ENCODE measurements around the gene SLC49A4. TPM values are rescaled to one million over a fixed set of nuclear protein-coding genes. Genes with fewer than 3 reads are reported as not detected.

The SLC49A4 gene
- polyA plus RNA-seq, 2 of the 4 experiments (the other 2 are of a cell fraction) = 11.1 to 16.2 TPM

GRCh38 chr3:122928396-122929187 lies 133.7 kb downstream of the SLC49A4 start:
- Histone ChIP-seq H3K27ac (no peak overlapping the region), H3K4me1 (no peaks in the 10 kb centered on the region), H3K4me2 (no peak overlapping the region), H3K4me3 (no peak overlapping the region), H3K9me3 (no peaks in the 10 kb centered on the region)
- POLR2A ChIA-PET = no interaction called here
- peak; percentile 14 to 22; a peak in 2 of 6 replicates for ATAC-seq
- no peak for FAIRE-seq
- TF ChIP-seq, protein P1, sequence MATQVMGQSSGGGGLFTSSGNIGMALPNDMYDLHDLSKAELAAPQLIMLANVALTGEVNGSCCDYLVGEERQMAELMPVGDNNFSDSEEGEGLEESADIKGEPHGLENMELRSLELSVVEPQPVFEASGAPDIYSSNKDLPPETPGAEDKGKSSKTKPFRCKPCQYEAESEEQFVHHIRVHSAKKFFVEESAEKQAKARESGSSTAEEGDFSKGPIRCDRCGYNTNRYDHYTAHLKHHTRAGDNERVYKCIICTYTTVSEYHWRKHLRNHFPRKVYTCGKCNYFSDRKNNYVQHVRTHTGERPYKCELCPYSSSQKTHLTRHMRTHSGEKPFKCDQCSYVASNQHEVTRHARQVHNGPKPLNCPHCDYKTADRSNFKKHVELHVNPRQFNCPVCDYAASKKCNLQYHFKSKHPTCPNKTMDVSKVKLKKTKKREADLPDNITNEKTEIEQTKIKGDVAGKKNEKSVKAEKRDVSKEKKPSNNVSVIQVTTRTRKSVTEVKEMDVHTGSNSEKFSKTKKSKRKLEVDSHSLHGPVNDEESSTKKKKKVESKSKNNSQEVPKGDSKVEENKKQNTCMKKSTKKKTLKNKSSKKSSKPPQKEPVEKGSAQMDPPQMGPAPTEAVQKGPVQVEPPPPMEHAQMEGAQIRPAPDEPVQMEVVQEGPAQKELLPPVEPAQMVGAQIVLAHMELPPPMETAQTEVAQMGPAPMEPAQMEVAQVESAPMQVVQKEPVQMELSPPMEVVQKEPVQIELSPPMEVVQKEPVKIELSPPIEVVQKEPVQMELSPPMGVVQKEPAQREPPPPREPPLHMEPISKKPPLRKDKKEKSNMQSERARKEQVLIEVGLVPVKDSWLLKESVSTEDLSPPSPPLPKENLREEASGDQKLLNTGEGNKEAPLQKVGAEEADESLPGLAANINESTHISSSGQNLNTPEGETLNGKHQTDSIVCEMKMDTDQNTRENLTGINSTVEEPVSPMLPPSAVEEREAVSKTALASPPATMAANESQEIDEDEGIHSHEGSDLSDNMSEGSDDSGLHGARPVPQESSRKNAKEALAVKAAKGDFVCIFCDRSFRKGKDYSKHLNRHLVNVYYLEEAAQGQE (IDR thresholded peaks at IDR 0.05) = no peak
- TF ChIP-seq HDAC2 (IDR thresholded peaks at IDR 0.05) (no peak), SREBF2 (IDR thresholded peaks at IDR 0.05) (no peak), TFCP2L1 (CRISPR knock-in tag; IDR thresholded peaks at IDR 0.05) (no peak)
- CTCF ChIA-PET = interaction anchor here (0.9 to 1.9 kb wide), 6 partner anchors 9 to 100 kb away, joined by 3 to 8 read pairs (median 4); no protein-coding TSS in a partner anchor
- DNase-seq (ENCODE audit: low read depth in 1 of 2, low spot score in 1 of 2) = no peak
- 60% methylated on average over 22 of the region's 24 CpGs for WGBS (ENCODE audit: missing lambda C conversion rate)

DNA sequence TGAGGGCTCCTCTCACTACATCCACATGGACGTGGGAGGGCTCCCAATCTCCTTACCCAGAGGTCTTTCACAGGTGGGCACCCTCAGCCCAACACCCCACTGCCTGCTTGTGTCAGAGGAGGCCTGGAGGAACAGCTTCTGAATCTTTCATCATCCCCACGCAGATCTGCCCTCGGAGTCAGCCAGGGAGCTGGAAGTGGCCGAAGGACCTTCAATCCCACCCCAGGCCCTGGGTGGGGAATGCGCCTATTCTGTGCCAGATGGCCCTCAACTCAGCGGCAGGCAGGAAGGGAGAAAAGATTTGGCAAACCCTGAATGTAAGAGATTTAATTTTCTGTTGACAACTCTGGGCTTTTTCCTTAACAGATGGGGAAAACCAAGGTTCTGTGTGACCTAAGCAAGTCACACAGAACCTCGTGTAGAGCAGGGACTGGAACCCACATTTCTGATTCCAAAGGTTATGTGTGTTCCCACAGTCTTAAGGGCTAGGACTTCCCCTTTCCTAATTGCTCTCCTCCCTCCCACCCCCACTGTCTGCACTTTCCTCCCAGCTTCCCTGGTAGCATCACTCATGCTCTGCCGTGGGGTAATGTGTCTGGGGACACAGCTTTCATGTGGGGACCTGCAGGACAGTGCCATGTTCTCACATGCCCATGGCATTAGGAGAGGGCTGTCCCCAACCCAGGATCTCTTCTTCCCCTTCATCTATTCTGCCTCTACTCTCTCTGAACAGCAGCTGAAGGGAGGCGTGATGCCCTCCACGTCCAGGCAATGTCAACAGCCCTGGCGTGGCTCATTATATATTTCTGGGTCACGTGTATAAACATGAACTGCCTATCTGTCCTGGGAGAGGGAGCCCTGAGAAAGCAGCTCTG lies 134.6 kb downstream of the SLC49A4 start:
- H3K4me1 ChIP-seq = no peaks in the 10 kb centered on the region
- FAIRE-seq (no peak), DNase-seq (ENCODE audit: low read depth in 1 of 2, low spot score in 1 of 2) (no peak), ATAC-seq (peak in 1 of 2 experiments; percentile 24; a peak in 3 of 6 replicates)
- no peak overlapping the region for H3K27ac ChIP-seq
- 44% methylated on average over 11 of the region's 12 CpGs for WGBS (ENCODE audit: missing lambda C conversion rate)
- no peak for TF ChIP-seq ZSCAN20 (CRISPR knock-in tag; IDR thresholded peaks at IDR 0.05)
- TF ChIP-seq FOSB (CRISPR knock-in tag; IDR thresholded peaks at IDR 0.05) = no peak
- TF ChIP-seq NFE2L2 (conservative IDR thresholded peaks at IDR 0.05; ENCODE audit: low read length) = no peak
- TF ChIP-seq FOXS1 (CRISPR knock-in tag; IDR thresholded peaks at IDR 0.05) = no peak
- TF ChIP-seq, protein P2, sequence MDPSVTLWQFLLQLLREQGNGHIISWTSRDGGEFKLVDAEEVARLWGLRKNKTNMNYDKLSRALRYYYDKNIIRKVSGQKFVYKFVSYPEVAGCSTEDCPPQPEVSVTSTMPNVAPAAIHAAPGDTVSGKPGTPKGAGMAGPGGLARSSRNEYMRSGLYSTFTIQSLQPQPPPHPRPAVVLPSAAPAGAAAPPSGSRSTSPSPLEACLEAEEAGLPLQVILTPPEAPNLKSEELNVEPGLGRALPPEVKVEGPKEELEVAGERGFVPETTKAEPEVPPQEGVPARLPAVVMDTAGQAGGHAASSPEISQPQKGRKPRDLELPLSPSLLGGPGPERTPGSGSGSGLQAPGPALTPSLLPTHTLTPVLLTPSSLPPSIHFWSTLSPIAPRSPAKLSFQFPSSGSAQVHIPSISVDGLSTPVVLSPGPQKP (IDR thresholded peaks at IDR 0.05; ENCODE audit: low read depth, low read length) = no peak
- no peak for TF ChIP-seq NR3C1 (IDR thresholded peaks at IDR 0.05)
- no peak for TF ChIP-seq ZNF302 (CRISPR knock-in tag; IDR thresholded peaks at IDR 0.05)
- no peak for TF ChIP-seq GATA3 (IDR thresholded peaks at IDR 0.05; ENCODE audit: borderline replicate concordance)
- no peak for TF ChIP-seq CBX2 (IDR thresholded peaks at IDR 0.05; ENCODE audit: borderline replicate concordance, low read depth)
- no peak for TF ChIP-seq SMC3 (IDR thresholded peaks at IDR 0.05)
- no peaks in the 10 kb centered on the region for H3K9me3 ChIP-seq
- H3K4me2 ChIP-seq = no peak overlapping the region
- H3K4me3 ChIP-seq = no peak overlapping the region
- ChIA-PET POLR2A (no interaction called here), CTCF (interaction anchor here (0.6 to 1.9 kb wide), 5 partner anchors 9 to 99 kb away, joined by 3 to 8 read pairs (median 4); no protein-coding TSS in a partner anchor)

Data from A549 (cell line).